PFSK-1 (cell line): ENCODE data around the gene F2R.

ENCODE experiments used
- FOXP2 ChIP-seq: optimal IDR thresholded peaks from 2 replicates; pipeline ENCODE3; 2011; ENCODE audit warnings: borderline replicate concordance, control low read depth, inconsistent platforms; ENCODE audit not compliant: insufficient read depth; ENCODE audit errors: extremely low read length, extremely low read depth
- POLR2AphosphoS5 ChIP-seq: IDR thresholded peaks from 2 replicates; pipeline ENCODE4 v1.6.1; 2012; ENCODE audit warnings: low read depth, mild to moderate bottlenecking, control low read depth, low read length, moderate library complexity
- REST ChIP-seq, 2 experiments: IDR thresholded peaks; 2 replicates each; pipeline versions ENCODE4 v1.6.1 to v1.8.0; 2011 to 2012; ENCODE audit warnings: low read depth in 2 of 2, low read length in 2 of 2, control low read depth in 1 of 2, inconsistent platforms in 1 of 2, mild to moderate bottlenecking in 1 of 2, moderate library complexity in 1 of 2; ENCODE audit not compliant: insufficient read depth in 1 of 2
- SIN3A ChIP-seq: IDR thresholded peaks from 2 replicates; pipeline ENCODE4 v1.6.1; 2012; ENCODE audit warnings: mild to moderate bottlenecking, low read length, moderate library complexity, borderline replicate concordance; ENCODE audit not compliant: insufficient read depth
- TAF1 ChIP-seq: IDR thresholded peaks from 2 replicates; pipeline ENCODE4 v1.6.1; 2012; ENCODE audit warnings: low read length, control low read depth, borderline replicate concordance; ENCODE audit not compliant: insufficient read depth

F2R gene

GRCh38 chr5:76745670-76746069 is 29.7 kb downstream of the F2R start:
- TF ChIP-seq FOXP2, result no peak
- no peak for TF ChIP-seq TAF1
- no peak for TF ChIP-seq POLR2AphosphoS5
- no peak for TF ChIP-seq SIN3A
- no peak for TF ChIP-seq REST (IDR thresholded peaks at IDR 0.05; ENCODE audit: insufficient read depth in 1 of 2, low read depth in 2 of 2, low read length in 2 of 2)

GRCh38 chr5:76746677-76747076 is 30.8 kb downstream of the F2R start:
- no peak for TF ChIP-seq SIN3A
- TF ChIP-seq REST (IDR thresholded peaks at IDR 0.05; ENCODE audit: insufficient read depth in 1 of 2, low read depth in 2 of 2, low read length in 2 of 2), result no peak
- no peak for TF ChIP-seq TAF1
- no peak for TF ChIP-seq FOXP2
- TF ChIP-seq POLR2AphosphoS5, result no peak

GRCh38 chr5:76747706-76748105 is 31.8 kb downstream of the F2R start:
- TF ChIP-seq TAF1 (no peak), REST (IDR thresholded peaks at IDR 0.05; ENCODE audit: insufficient read depth in 1 of 2, low read depth in 2 of 2, low read length in 2 of 2) (no peak), POLR2AphosphoS5 (no peak), SIN3A (no peak), FOXP2 (no peak)

GRCh38 chr5:76751291-76751690 is 35.4 kb downstream of the F2R start:
- no peak for TF ChIP-seq TAF1
- no peak for TF ChIP-seq POLR2AphosphoS5
- TF ChIP-seq FOXP2, result no peak
- TF ChIP-seq SIN3A, result no peak
- TF ChIP-seq REST (IDR thresholded peaks at IDR 0.05; ENCODE audit: insufficient read depth in 1 of 2, low read depth in 2 of 2, low read length in 2 of 2), result no peak

- no peak for TF ChIP-seq TAF1
- TF ChIP-seq FOXP2, result no peak
- no peak for TF ChIP-seq REST (IDR thresholded peaks at IDR 0.05; ENCODE audit: insufficient read depth in 1 of 2, low read depth in 2 of 2, low read length in 2 of 2)
- no peak for TF ChIP-seq SIN3A
- TF ChIP-seq POLR2AphosphoS5, result no peak
Measured at GRCh38 chr5:76754668-76755078, 38.7 kb downstream of the F2R start.
